H1 (cell line): ENCODE results near the gene TRMT61A. TPM values are rescaled to one million over a fixed set of nuclear protein-coding genes. Genes with fewer than 3 reads are reported as not detected.

Experiments used
- ATF3 ChIP-seq: IDR thresholded peaks from 2 replicates; pipeline ENCODE4 v1.6.1; 2011; ENCODE audit warnings: low read depth, mild to moderate bottlenecking, low read length; ENCODE audit not compliant: insufficient read depth
- CREB1 ChIP-seq: IDR thresholded peaks from 2 replicates; pipeline ENCODE4 v1.6.1; 2012; ENCODE audit warnings: inconsistent platforms
- JUN ChIP-seq: IDR thresholded peaks from 2 replicates; pipeline ENCODE4 v1.6.1; 2011; ENCODE audit warnings: low read depth, mild to moderate bottlenecking, improper control_type of control experiment, low read length
- RAD21 ChIP-seq, 2 experiments: IDR thresholded peaks in 1 of 2; conservative IDR thresholded peaks in 1 of 2; 2 replicates each; pipeline ENCODE4 v1.6.1; 2011; ENCODE audit warnings: low read depth in 2 of 2, low read length in 2 of 2, improper control_type of control experiment in 1 of 2, inconsistent platforms in 1 of 2, mild to moderate bottlenecking in 1 of 2, moderate library complexity in 1 of 2
- SRF ChIP-seq: IDR thresholded peaks from 2 replicates; pipeline ENCODE4 v1.6.1; 2011; ENCODE audit warnings: mild to moderate bottlenecking, low read depth, low read length, moderate library complexity
- polyA plus RNA-seq, 7 experiments: library from polyadenylated mRNA; depleted of rRNA in 3 of 7; stranded (reverse) in 5 of 7; unstranded in 2 of 7; fragments of >200 nt in 5 of 7; fragments of 200-250 nt in 2 of 7; gene quantifications; 1 replicate in 5 of 7; 2 replicates in 1 of 7; 4 replicates in 1 of 7; pipeline versions ENCODE4 v1.2.1 to v1.2.3, GENCODE V29; 2011 to 2013; ENCODE audit warnings: missing spikeins in 2 of 7, mixed read lengths in 2 of 7
- total RNA-seq: library from RNA; stranded (reverse); fragmentation: NEBNext Ultra II Directional; extraction: Animal tissue kit (Norgen Biotek cat#: 25700); gene quantifications from 2 replicates; pipeline ENCODE4 v1.2.1, GENCODE V29; 2021

TRMT61A gene
- total and polyA plus RNA-seq, 2 of the 8 experiments (the other 6 are each of a cell fraction or from before 2014, with no cell fraction given): 15.8 to 19.0 TPM

- no peak for TF ChIP-seq ATF3
- TF ChIP-seq JUN: no peak
- TF ChIP-seq CREB1: no peak
- no peak for TF ChIP-seq SRF
- TF ChIP-seq RAD21 (IDR thresholded peaks at IDR 0.05 in 1 of 2, conservative IDR thresholded peaks at IDR 0.05 in 1 of 2; ENCODE audit: low read depth in 2 of 2, low read length in 2 of 2): peak; percentile 3 to 7; a peak in 1 of 4 replicates
Observed at GRCh38 chr14:103512701-103513611, 16.0 kb upstream of the TRMT61A start (continued).
